ENCODE data around the gene ROPN1B. TPM values are rescaled to one million over a fixed set of nuclear protein-coding genes. Genes with fewer than 3 reads are reported as not detected.

The ROPN1B gene
- total RNA-seq, 1 experiment from 2014 or later: 2.2 TPM

GRCh38 chr3:126004217-126004616 lies 35.2 kb downstream of the ROPN1B start (continued):
- TF ChIP-seq TCF7L2 (IDR thresholded peaks at IDR 0.05; ENCODE audit: borderline replicate concordance, extremely low read depth, insufficient read depth, insufficient read length) (no peak), RAD21 (IDR thresholded peaks at IDR 0.05; ENCODE audit: low read depth) (no peak), ATF3 (IDR thresholded peaks at IDR 0.05) (no peak), ZBTB33 (IDR thresholded peaks at IDR 0.05; ENCODE audit: extremely low read depth, insufficient replicate concordance, low read length) (no peak)

GRCh38 chr3:126004692-126005091 lies 35.7 kb downstream of the ROPN1B start:
- intact Hi-C loops (cut with micrococcal nuclease): no loop called here
- no peaks in the 10 kb centered on the region for H3K36me3 ChIP-seq (ENCODE audit: control insufficient read depth in 1 of 2, insufficient read depth in 2 of 2, low read length in 2 of 2)
- H3K27me3 ChIP-seq (ENCODE audit: insufficient read depth, low read length): no peaks in the 10 kb centered on the region
- ATAC-seq (no peak), DNase-seq (ENCODE audit: low read depth, low spot score) (no peak)
- CTCF ChIA-PET: no interaction called here
- POLR2A ChIA-PET: no interaction called here
- H3K4me2 ChIP-seq (ENCODE audit: low read length): no peak overlapping the region
- no peaks in the 10 kb centered on the region for H3K4me1 ChIP-seq (ENCODE audit: control insufficient read depth in 1 of 2, insufficient read depth in 2 of 2, low read length in 2 of 2)
- no peak overlapping the region for H3K27ac ChIP-seq (ENCODE audit: low read depth, low read length)
- no peak overlapping the region for H3K4me3 ChIP-seq (replicated peaks in 1 of 2; ENCODE audit: low read depth in 1 of 2, low read length in 2 of 2)
- no peaks in the 10 kb centered on the region for H3K79me2 ChIP-seq (ENCODE audit: insufficient read depth, low read length)
- no peaks in the 10 kb centered on the region for H4K20me1 ChIP-seq (ENCODE audit: insufficient read depth)
- RAD21 ChIA-PET (ENCODE audit: low non-redundant PET in 1 of 2, low total read pairs in 2 of 2, uncharacterized antibody in 2 of 2, unreplicated experiment in 2 of 2): no interaction called here
- TF ChIP-seq ATF3 (IDR thresholded peaks at IDR 0.05) (no peak), SP1 (IDR thresholded peaks at IDR 0.05; ENCODE audit: low read depth) (no peak)
- TF ChIP-seq, protein P1, sequence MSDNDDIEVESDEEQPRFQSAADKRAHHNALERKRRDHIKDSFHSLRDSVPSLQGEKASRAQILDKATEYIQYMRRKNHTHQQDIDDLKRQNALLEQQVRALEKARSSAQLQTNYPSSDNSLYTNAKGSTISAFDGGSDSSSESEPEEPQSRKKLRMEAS (IDR thresholded peaks at IDR 0.05): no peak
- H3K9ac ChIP-seq (ENCODE audit: low read length): no peak overlapping the region
- H2AFZ ChIP-seq (ENCODE audit: low read depth, low read length, poor library complexity, severe bottlenecking): no peak overlapping the region
- H3K9me2 ChIP-seq (ENCODE audit: insufficient read depth): no peaks in the 10 kb centered on the region
- H3K9me3 ChIP-seq (ENCODE audit: control insufficient read depth in 1 of 2, insufficient read depth in 1 of 2, low read depth in 1 of 2, low read length in 2 of 2): no peaks in the 10 kb centered on the region
- BruUV-seq (replicated peaks): no TSS peak
